Neuronal stem cell (in vitro differentiated cells): Measurements from ENCODE around the gene RAPGEF6.
"Not testable (repeated sequence)": the region's sequence is repeated elsewhere in the genome, so short reads cannot be mapped to it uniquely, and the experiment has no call there.

Experiments used
- DNase-seq: peaks from one replicate; pipeline ENCODE4 v3.0.0-alpha.2; 2013; ENCODE audit warnings: low spot score
- H2AFZ ChIP-seq: one replicate; pipeline ENCODE4 v1.6.1; 2013; ENCODE audit warnings: mild to moderate bottlenecking, low read length, inconsistent platforms
- H2AK5ac ChIP-seq: 2 replicates; pipeline ENCODE4 v1.6.1; 2013; ENCODE audit warnings: low read depth, mild to moderate bottlenecking, inconsistent platforms, low read length, moderate library complexity, mixed read lengths
- H2BK120ac ChIP-seq: 2 replicates; pipeline ENCODE4 v1.6.1; 2013; ENCODE audit warnings: low read depth, mild to moderate bottlenecking, inconsistent platforms, low read length, moderate library complexity, mixed read lengths
- H2BK12ac ChIP-seq: one replicate; pipeline ENCODE4 v1.6.1; 2013; ENCODE audit warnings: low read length, inconsistent platforms
- H2BK15ac ChIP-seq: 2 replicates; pipeline ENCODE4 v1.6.1; 2013; ENCODE audit warnings: mild to moderate bottlenecking, low read length, inconsistent platforms, mixed read lengths
- H2BK5ac ChIP-seq: one replicate; pipeline ENCODE4 v1.6.1; 2013; ENCODE audit warnings: inconsistent platforms, mild to moderate bottlenecking, low read length, moderate library complexity
- H3K14ac ChIP-seq: one replicate; pipeline ENCODE4 v1.6.1; 2013; ENCODE audit warnings: low read length, inconsistent platforms
- H3K18ac ChIP-seq: 2 replicates; pipeline ENCODE4 v1.6.1; 2013; ENCODE audit warnings: low read length, inconsistent platforms
- H3K23ac ChIP-seq: 2 replicates; pipeline ENCODE4 v1.6.1; 2013; ENCODE audit warnings: low read depth, mild to moderate bottlenecking, mixed read lengths, low read length, inconsistent platforms; ENCODE audit not compliant: poor library complexity
- H3K27ac ChIP-seq: replicated peaks from 3 replicates; pipeline ENCODE4 v1.5.1; 2013; ENCODE audit warnings: low read length, inconsistent platforms
- H3K27me3 ChIP-seq, 3 experiments: 2 replicates each; pipeline ENCODE4 v1.6.1; 2013; ENCODE audit warnings: low read length in 3 of 3, mild to moderate bottlenecking in 2 of 3, inconsistent platforms in 1 of 3, low read depth in 1 of 3, mixed read lengths in 1 of 3, moderate library complexity in 1 of 3; ENCODE audit not compliant: control insufficient read depth in 3 of 3, insufficient read depth in 3 of 3
- H3K36me3 ChIP-seq, 2 donors: replicated peaks in 1 of 2; 2 replicates each; pipeline ENCODE4 v1.6.1; 2013; ENCODE audit warnings: low read length in 2 of 2; ENCODE audit not compliant: control insufficient read depth in 2 of 2, insufficient read depth in 2 of 2
- H3K4ac ChIP-seq: 2 replicates; pipeline ENCODE4 v1.6.1; 2013; ENCODE audit warnings: inconsistent platforms, mild to moderate bottlenecking, low read length, moderate library complexity
- H3K4me1 ChIP-seq, 2 donors: 1 replicate in 1 of 2; 2 replicates in 1 of 2; pipeline ENCODE4 v1.6.1; 2013; ENCODE audit warnings: low read length in 2 of 2, low read depth in 1 of 2; ENCODE audit not compliant: control insufficient read depth in 2 of 2, insufficient read depth in 1 of 2
- H3K4me2 ChIP-seq: one replicate; pipeline ENCODE4 v1.6.1; 2013; ENCODE audit warnings: mild to moderate bottlenecking, low read length, inconsistent platforms; ENCODE audit not compliant: insufficient read depth, poor library complexity, severe bottlenecking
- H3K4me3 ChIP-seq, 2 donors: 2 replicates each; pipeline ENCODE4 v1.5.1; 2013; ENCODE audit warnings: low read length in 2 of 2, mild to moderate bottlenecking in 2 of 2, inconsistent platforms in 1 of 2, moderate library complexity in 1 of 2
- H3K79me1 ChIP-seq: one replicate; pipeline ENCODE4 v1.6.1; 2013; ENCODE audit warnings: low read depth, mild to moderate bottlenecking, inconsistent platforms, low read length, moderate library complexity
- H3K9ac ChIP-seq: one replicate; pipeline ENCODE4 v1.6.1; 2013; ENCODE audit warnings: mild to moderate bottlenecking, low read depth, low read length, inconsistent platforms; ENCODE audit not compliant: poor library complexity
- H3K9me3 ChIP-seq, 2 donors: replicated peaks in 1 of 2; 2 replicates each; pipeline versions ENCODE3 to v1.6.1; 2013; ENCODE audit warnings: low read length in 2 of 2, mild to moderate bottlenecking in 2 of 2, inconsistent platforms in 1 of 2, low read depth in 1 of 2, mixed read lengths in 1 of 2, moderate library complexity in 1 of 2; ENCODE audit not compliant: control insufficient read depth in 2 of 2, insufficient read depth in 1 of 2
- H4K8ac ChIP-seq: one replicate; pipeline ENCODE4 v1.6.1; 2013; ENCODE audit warnings: low read depth, mild to moderate bottlenecking, inconsistent platforms, low read length, moderate library complexity
- H4K91ac ChIP-seq: one replicate; pipeline ENCODE4 v1.6.1; 2013; ENCODE audit warnings: low read length, low read depth, mild to moderate bottlenecking, inconsistent platforms; ENCODE audit not compliant: poor library complexity
- WGBS, 2 donors: extraction: QIAGEN DNeasy Blood & Tissue Kit; methylation state at CpG; one replicate each; pipeline ENCODE4 v1.1.7; 2013; ENCODE audit warnings: missing lambda C conversion rate in 2 of 2, mixed read lengths in 1 of 2; ENCODE audit not compliant: insufficient read length in 2 of 2, insufficient replicate concordance in 1 of 2; ENCODE audit errors: extremely low coverage in 2 of 2; 5-methylcytosine and 5-hydroxymethylcytosine counted together

Gene RAPGEF6

GRCh38 chr5:131495536-131496399, 139.3 kb downstream of the RAPGEF6 start:
- Histone ChIP-seq H3K18ac (no peak overlapping the region), H3K9me3 (no peaks in the 10 kb centered on the region), H3K9ac (no peak overlapping the region), H2BK12ac (no peak overlapping the region), H2BK5ac (no peak overlapping the region), H2BK15ac (no peak overlapping the region), H3K14ac (no peak overlapping the region), H4K8ac (no peak overlapping the region), H3K23ac (no peak overlapping the region), H3K4me3 (no peak overlapping the region), H3K4me1 (peaks cover 0 to 1% of the 10 kb centered on the region in 2 donors), H2AFZ (no peak overlapping the region), H3K4me2 (no peak overlapping the region), H3K79me1 (no peaks in the 10 kb centered on the region), H4K91ac (no peak overlapping the region), H3K27me3 (no peaks in the 10 kb centered on the region), H2AK5ac (no peak overlapping the region), H3K36me3 (peaks cover 0 to 70% of the 10 kb centered on the region in 2 donors), H3K27ac (no peak overlapping the region), H3K4ac (no peak overlapping the region), H2BK120ac (no peak overlapping the region)
- no CpG with 5 or more reads among the region's 8 CpGs for WGBS, 2 donors
- no peak for DNase-seq

GRCh38 chr5:131491749-131492148, 143.3 kb downstream of the RAPGEF6 start:
- no CpG with 5 or more reads among the region's 1 CpG for WGBS, 2 donors
- Histone ChIP-seq H3K4ac (no peak overlapping the region), H2BK5ac (no peak overlapping the region), H3K27ac (no peak overlapping the region), H3K9me3 (peaks cover 0 to 3% of the 10 kb centered on the region in 2 donors), H3K4me2 (no peak overlapping the region), H3K14ac (no peak overlapping the region), H4K8ac (no peak overlapping the region), H3K18ac (no peak overlapping the region), H2BK15ac (no peak overlapping the region), H3K23ac (no peak overlapping the region), H3K36me3 (peaks cover 2 to 85% of the 10 kb centered on the region in 2 donors), H3K9ac (no peak overlapping the region), H2AFZ (no peak overlapping the region), H3K79me1 (no peaks in the 10 kb centered on the region), H3K4me1 (no peaks in the 10 kb centered on the region), H3K27me3 (no peaks in the 10 kb centered on the region), H2BK12ac (no peak overlapping the region), H2BK120ac (no peak overlapping the region), H3K4me3 (no peak overlapping the region), H4K91ac (no peak overlapping the region), H2AK5ac (no peak overlapping the region)
- DNase-seq: no peak

- DNase-seq: no peak
- no peak overlapping the region for H3K4ac ChIP-seq
- peaks cover 0 to 3% of the 10 kb centered on the region in 2 donors for H3K9me3 ChIP-seq
- no peak overlapping the region for H2BK120ac ChIP-seq
- H3K23ac ChIP-seq: no peak overlapping the region
- H4K8ac ChIP-seq: no peak overlapping the region
- no peak overlapping the region for H2AFZ ChIP-seq
- no peak overlapping the region for H3K27ac ChIP-seq
- H3K9ac ChIP-seq: no peak overlapping the region
- H2BK15ac ChIP-seq: no peak overlapping the region
- H3K18ac ChIP-seq: no peak overlapping the region
- no peaks in the 10 kb centered on the region for H3K4me1 ChIP-seq
- WGBS, 2 donors: no CpG with 5 or more reads among the region's 3 CpGs
- H3K14ac ChIP-seq: no peak overlapping the region
- H3K4me3 ChIP-seq: no peak overlapping the region
- H3K36me3 ChIP-seq: peaks cover 2 to 68% of the 10 kb centered on the region in 2 donors
- no peaks in the 10 kb centered on the region for H3K79me1 ChIP-seq
- no peak overlapping the region for H2AK5ac ChIP-seq
- H3K27me3 ChIP-seq: no peaks in the 10 kb centered on the region
- H4K91ac ChIP-seq: no peak overlapping the region
- H2BK5ac ChIP-seq: no peak overlapping the region
- no peak overlapping the region for H2BK12ac ChIP-seq
- no peak overlapping the region for H3K4me2 ChIP-seq
Observed at GRCh38 chr5:131488463-131488862, 146.6 kb downstream of the RAPGEF6 start.

- not testable (repeated sequence) for H2AK5ac ChIP-seq, H3K9me3 ChIP-seq, H2BK12ac ChIP-seq, H4K8ac ChIP-seq, H3K27me3 ChIP-seq, H3K9ac ChIP-seq, H3K4ac ChIP-seq, H3K4me2 ChIP-seq, H3K18ac ChIP-seq, H2AFZ ChIP-seq, H2BK5ac ChIP-seq, H2BK15ac ChIP-seq, H3K4me1 ChIP-seq, H3K23ac ChIP-seq, H3K79me1 ChIP-seq, H3K4me3 ChIP-seq, H3K27ac ChIP-seq, H4K91ac ChIP-seq, DNase-seq, H2BK120ac ChIP-seq, H3K14ac ChIP-seq
- peaks cover 2 to 67% of the 10 kb centered on the region in 2 donors for H3K36me3 ChIP-seq
- WGBS, 2 donors: no CpG with 5 or more reads among the region's 4 CpGs
Observed at GRCh38 chr5:131487371-131487770, 147.7 kb downstream of the RAPGEF6 start.
